Lower lobe of right lung (tissue), 2 donors: ENCODE data around the gene EXOC7. TPM values are rescaled to one million over a fixed set of nuclear protein-coding genes. Genes with fewer than 3 reads are reported as not detected.
"Not testable (repeated sequence)": the region's sequence is repeated elsewhere in the genome, so short reads cannot be mapped to it uniquely, and the experiment has no call there.

Source experiments
- ATAC-seq, 2 donors: fragments of 200-7000 bp; cut with Tn5 transposase; one replicate each; pipeline ENCODE4 v1.9.1; 2020 to 2022; ENCODE audit warnings: mild to moderate bottlenecking in 2 of 2, moderate library complexity in 2 of 2
- DNase-seq: peaks from one replicate; pipeline ENCODE4 v3.0.0-alpha.2; 2020
- H3K27ac ChIP-seq: fragments of 200-600 bp; one replicate; pipeline ENCODE4 v1.8.0; 2022
- H3K27me3 ChIP-seq: fragments of 200-600 bp; one replicate; pipeline ENCODE4 v1.8.0; 2022; ENCODE audit warnings: low read depth
- H3K36me3 ChIP-seq: fragments of 200-600 bp; one replicate; pipeline ENCODE4 v1.8.0; 2022; ENCODE audit warnings: mild to moderate bottlenecking
- H3K4me1 ChIP-seq: fragments of 200-600 bp; one replicate; pipeline ENCODE4 v1.8.0; 2022
- H3K4me3 ChIP-seq: fragments of 200-600 bp; one replicate; pipeline ENCODE4 v1.8.0; 2022; ENCODE audit warnings: mild to moderate bottlenecking
- H3K9me3 ChIP-seq: fragments of 200-600 bp; one replicate; pipeline ENCODE4 v1.8.0; 2022
- intact Hi-C: fragments of 100-400 bp; cut with DNase I; formaldehyde crosslinking; loops from one replicate; pipeline ENCODE4 v1.11.0; 2022
- total RNA-seq: library from RNA; stranded (reverse); fragmentation: NEBNext Ultra II Directional; extraction: Animal tissue kit (Norgen Biotek cat#: 25700); gene quantifications from one replicate; pipeline ENCODE4 v1.2.1, GENCODE V29; 2021
- TF ChIP-seq, protein P1 (sequence below): fragments of 200-600 bp; IDR thresholded peaks from one replicate; pipeline ENCODE4 v1.8.0; 2022; ENCODE audit warnings: antibody characterized with exemption, mild to moderate bottlenecking
- donor health status: DM: no; HTN: yes; CAD: no; lungs with severe emphysema.

Gene EXOC7
- total RNA-seq, 1 donor from 2014 or later, result 118 TPM

DNA sequence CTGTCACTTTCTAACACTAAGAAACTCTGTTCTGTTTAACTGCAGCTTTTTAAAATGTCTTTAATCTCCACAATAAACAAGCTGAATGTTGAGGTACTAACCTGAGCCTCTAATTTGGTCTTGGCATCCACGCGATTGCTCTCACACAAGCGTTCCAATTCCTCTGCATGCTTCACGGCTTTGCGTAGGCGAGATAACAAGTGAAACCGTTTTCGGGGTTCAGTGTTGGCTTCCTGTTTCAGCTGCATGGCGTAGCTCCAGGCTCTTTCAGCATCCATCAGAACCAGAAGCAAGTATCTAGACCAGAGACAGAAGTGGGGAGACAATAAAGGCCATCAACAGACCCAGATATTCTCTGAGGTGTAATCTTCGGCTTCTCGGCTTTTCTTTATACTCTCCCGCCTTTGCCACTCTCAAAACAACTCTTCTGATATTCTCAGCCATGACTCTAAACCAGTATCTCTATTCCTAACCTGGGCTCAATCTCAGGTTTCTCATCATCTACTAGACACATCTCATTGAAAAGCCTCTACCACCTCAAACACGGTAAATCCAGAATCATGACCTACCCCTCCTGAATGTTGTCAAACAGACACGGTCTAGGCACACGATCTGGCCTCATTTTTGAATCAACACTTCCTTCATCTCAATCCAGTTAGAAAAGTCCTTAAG is 39.6 kb downstream of the EXOC7 start:
- ATAC-seq, result no peak
- no peak for DNase-seq
- H3K27ac ChIP-seq, result no peak overlapping the region
- H3K27me3 ChIP-seq, result no peaks in the 10 kb centered on the region
- TF ChIP-seq, protein P1, sequence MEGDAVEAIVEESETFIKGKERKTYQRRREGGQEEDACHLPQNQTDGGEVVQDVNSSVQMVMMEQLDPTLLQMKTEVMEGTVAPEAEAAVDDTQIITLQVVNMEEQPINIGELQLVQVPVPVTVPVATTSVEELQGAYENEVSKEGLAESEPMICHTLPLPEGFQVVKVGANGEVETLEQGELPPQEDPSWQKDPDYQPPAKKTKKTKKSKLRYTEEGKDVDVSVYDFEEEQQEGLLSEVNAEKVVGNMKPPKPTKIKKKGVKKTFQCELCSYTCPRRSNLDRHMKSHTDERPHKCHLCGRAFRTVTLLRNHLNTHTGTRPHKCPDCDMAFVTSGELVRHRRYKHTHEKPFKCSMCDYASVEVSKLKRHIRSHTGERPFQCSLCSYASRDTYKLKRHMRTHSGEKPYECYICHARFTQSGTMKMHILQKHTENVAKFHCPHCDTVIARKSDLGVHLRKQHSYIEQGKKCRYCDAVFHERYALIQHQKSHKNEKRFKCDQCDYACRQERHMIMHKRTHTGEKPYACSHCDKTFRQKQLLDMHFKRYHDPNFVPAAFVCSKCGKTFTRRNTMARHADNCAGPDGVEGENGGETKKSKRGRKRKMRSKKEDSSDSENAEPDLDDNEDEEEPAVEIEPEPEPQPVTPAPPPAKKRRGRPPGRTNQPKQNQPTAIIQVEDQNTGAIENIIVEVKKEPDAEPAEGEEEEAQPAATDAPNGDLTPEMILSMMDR, result no peak
- no peak overlapping the region for H3K4me3 ChIP-seq
- H3K4me1 ChIP-seq, result no peaks in the 10 kb centered on the region
- H3K9me3 ChIP-seq, result no peaks in the 10 kb centered on the region
- intact Hi-C loops, result no loop called here
- peaks cover 97% of the 10 kb centered on the region for H3K36me3 ChIP-seq

DNA sequence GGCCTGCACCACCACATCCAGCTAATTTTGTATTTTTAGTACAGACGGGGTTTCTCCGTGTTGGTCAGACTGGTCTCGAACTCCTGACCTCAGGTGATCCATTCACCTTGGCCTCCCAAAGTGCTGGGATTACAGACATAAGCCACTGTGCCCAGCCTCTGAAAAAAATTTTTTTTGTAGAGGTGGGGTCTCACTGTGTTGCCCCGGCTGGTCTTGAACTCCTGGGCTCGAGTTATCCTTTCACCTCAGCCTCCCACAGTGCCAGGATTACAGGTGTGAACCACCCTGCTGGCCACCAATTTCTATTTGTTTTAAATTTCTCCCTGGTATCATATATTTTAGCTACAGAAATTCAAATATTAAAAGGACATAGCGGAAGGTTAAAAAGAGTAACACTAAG is 45.3 kb downstream of the EXOC7 start:
- peaks cover 97% of the 10 kb centered on the region for H3K36me3 ChIP-seq
- not testable (repeated sequence) for ATAC-seq, H3K27ac ChIP-seq

DNA sequence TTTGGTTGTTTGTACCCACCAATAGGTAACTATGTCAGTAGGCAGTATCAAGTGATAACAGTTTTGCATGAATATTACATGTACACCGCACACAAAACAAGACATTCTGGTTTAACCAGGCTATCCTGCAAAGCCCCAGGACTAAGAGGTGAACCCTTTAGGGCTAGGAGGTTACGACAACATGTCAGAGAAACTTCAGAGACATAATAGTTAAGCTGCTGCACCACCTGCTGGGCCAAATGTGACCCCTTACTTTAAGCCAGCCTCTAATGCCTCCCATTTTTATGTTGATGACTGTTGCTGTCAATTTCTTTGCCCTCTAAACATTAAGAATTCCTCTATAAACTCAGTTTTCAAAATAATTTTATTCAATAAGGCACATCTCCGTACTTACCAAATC is 46.7 kb downstream of the EXOC7 start:
- Histone ChIP-seq H3K4me1 (peaks cover 11% of the 10 kb centered on the region), H3K9me3 (no peaks in the 10 kb centered on the region), H3K4me3 (no peak overlapping the region), H3K36me3 (peaks cover 99% of the 10 kb centered on the region), H3K27ac (no peak overlapping the region), H3K27me3 (no peaks in the 10 kb centered on the region)
- no peak for DNase-seq
- peak; percentile 17 to 33 for ATAC-seq
- TF ChIP-seq, protein P1, result no peak
- intact Hi-C loops, result no loop called here

More for the DNA sequence above, 45.3 kb downstream of the EXOC7 start:
- H3K9me3 ChIP-seq, H3K4me1 ChIP-seq, H3K27me3 ChIP-seq, H3K4me3 ChIP-seq, DNase-seq, intact Hi-C loops: not testable (repeated sequence)

DNA sequence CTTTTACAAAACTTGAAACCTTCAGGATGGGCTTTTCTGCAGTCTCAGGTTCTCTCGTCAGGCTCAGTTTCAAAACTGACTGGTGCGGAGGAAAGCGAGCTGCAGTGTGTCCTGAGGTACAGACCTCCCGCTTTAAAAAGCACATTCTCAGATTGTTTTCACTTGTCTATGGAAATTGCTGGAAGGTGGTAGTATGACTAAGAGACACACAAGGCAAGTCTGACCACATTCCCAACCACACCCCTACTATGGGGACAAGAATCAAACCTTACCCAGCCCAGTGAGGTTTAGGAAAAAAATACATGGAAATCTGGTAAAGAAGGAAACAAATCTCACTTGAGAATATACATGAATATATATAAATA is 49.5 kb downstream of the EXOC7 start:
- H3K9me3 ChIP-seq, result no peaks in the 10 kb centered on the region
- intact Hi-C loops, result no loop called here
- TF ChIP-seq, protein P1, result no peak
- no peak overlapping the region for H3K4me3 ChIP-seq
- no peaks in the 10 kb centered on the region for H3K27me3 ChIP-seq
- DNase-seq, result no peak
- ATAC-seq, result peak; percentile 73 to 74
- peak overlapping the region; percentile 71 for H3K27ac ChIP-seq
- peaks cover 29% of the 10 kb centered on the region for H3K4me1 ChIP-seq
- H3K36me3 ChIP-seq, result peaks cover 99% of the 10 kb centered on the region

DNA sequence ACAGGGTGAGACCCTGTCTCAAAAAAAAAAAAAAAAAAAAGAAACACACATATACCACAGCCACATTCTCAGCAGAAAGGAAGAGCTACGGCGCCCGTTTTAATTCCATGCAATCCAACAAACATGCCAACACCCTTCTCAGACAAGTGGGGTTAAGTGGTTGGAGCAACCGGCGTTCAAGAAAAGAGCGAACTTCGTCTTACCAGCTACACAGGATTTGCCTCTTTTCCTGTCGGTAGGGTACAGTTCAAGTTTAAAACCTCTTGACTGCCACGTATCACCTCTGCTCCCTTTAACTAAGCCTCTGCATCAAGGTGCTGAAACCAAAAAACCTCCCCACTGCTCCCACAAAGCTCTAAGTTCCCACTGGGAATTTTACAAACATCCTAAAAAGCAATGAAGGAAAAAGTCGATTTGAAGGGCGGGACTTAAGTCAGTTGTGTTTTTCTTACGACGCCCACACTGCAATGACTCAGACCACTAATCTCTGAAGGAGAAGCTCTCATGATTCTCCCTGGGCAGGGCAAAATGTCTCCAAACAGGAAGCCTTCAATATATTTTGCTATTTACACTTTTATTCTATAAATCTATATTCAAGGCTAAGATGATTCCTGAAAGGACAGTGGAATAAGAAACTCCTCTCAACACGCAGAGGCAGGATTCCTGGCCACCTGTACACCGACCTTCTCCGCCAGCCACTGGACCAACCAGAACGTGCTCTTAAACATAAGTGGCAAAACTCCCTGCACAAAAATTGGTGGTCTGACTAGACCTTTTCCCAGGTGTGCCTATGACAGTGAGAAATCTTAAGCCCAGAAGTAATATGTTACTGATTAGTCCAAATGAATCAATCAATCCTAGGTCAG is 50.1 kb downstream of the EXOC7 start:
- no peaks in the 10 kb centered on the region for H3K27me3 ChIP-seq
- H3K9me3 ChIP-seq, result no peaks in the 10 kb centered on the region
- H3K4me3 ChIP-seq, result no peak overlapping the region
- H3K4me1 ChIP-seq, result peaks cover 32% of the 10 kb centered on the region
- H3K27ac ChIP-seq, result peak overlapping the region; percentile 71
- peak; percentile 71 to 78 for ATAC-seq
- TF ChIP-seq, protein P1, result no peak
- no peak for DNase-seq
- peaks cover 99% of the 10 kb centered on the region for H3K36me3 ChIP-seq
- intact Hi-C loops, result no loop called here

DNA sequence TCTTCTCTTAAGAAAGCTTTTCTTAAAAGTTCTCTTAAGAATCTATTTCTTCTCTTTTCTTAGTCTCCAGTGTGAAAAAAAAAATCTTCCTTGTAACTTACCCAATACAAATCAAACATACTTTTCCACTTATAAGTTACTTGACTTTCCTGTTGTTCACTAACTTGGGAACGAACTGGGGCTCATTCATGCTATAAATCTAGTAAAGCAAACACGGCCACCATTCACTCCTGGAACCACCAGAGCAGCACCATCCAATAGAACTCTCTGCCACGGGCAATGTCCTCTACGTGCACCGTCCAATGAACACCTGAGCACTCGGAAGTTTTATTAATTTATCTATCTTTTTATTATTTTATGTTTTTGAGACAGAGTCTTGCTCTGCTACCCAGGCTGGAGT is 52.0 kb downstream of the EXOC7 start:
- no peak for DNase-seq
- TF ChIP-seq, protein P1, result no peak
- no peak overlapping the region for H3K4me3 ChIP-seq
- intact Hi-C loops, result no loop called here
- H3K4me1 ChIP-seq, result peaks cover 38% of the 10 kb centered on the region
- no peaks in the 10 kb centered on the region for H3K27me3 ChIP-seq
- peak; percentile 17 to 43 for ATAC-seq
- peak overlapping the region; percentile 75 for H3K27ac ChIP-seq
- peaks cover 99% of the 10 kb centered on the region for H3K36me3 ChIP-seq
- H3K9me3 ChIP-seq, result no peaks in the 10 kb centered on the region
